PC-3 (cell line): ENCODE measurements around the gene DUSP22. TPM values are rescaled to one million over a fixed set of nuclear protein-coding genes. Genes with fewer than 3 reads are reported as not detected.

Experiments used
- ATAC-seq: fragments of 200-7000 bp; cut with Tn5 transposase; 2 replicates; pipeline ENCODE4 v1.9.1; 2020; ENCODE audit warnings: mild to moderate bottlenecking, moderate library complexity
- BruUV-seq: library from RNA; stranded (reverse); fragments of 400-500 nt; replicated peaks from 2 replicates; lab custom pipeline; 2021; lab: Mats Ljungman, UMichigan
- CTCF ChIA-PET: fragments of 300-600 bp; sonication (Branson Sonifier 250); formaldehyde crosslinking; loops from one replicate; lab custom pipeline; 2022; ENCODE audit warnings: antibody characterized with exemption; lab: Charles Lee
- POLR2A ChIA-PET: fragments of 300-600 bp; sonication (Branson Sonifier 250); formaldehyde crosslinking; loops from one replicate; lab custom pipeline; 2022; ENCODE audit warnings: antibody characterized with exemption; ENCODE audit not compliant: unreplicated experiment; lab: Charles Lee
- DNase-seq: peaks from one replicate; pipeline ENCODE4 v3.0.0-alpha.2; 2015
- H2AFZ ChIP-seq: fragments of 300-600 bp; sonication (generic); 2 replicates; pipeline ENCODE4 v1.6.0; 2016; ENCODE audit warnings: antibody characterized with exemption, low read length
- H3F3A ChIP-seq: fragments of 300-600 bp; sonication (generic); one replicate; pipeline ENCODE4 v1.6.0; 2017; ENCODE audit warnings: antibody characterized with exemption, low read length, control low read depth, mild to moderate bottlenecking; ENCODE audit not compliant: unreplicated experiment
- H3K27ac ChIP-seq: fragments of 300-600 bp; sonication (generic); 2 replicates; pipeline ENCODE4 v1.5.1; 2016; ENCODE audit warnings: mild to moderate bottlenecking, low read length
- H3K27me3 ChIP-seq: fragments of 300-600 bp; sonication (generic); 2 replicates; pipeline ENCODE4 v1.6.1; 2016; ENCODE audit warnings: low read length, mixed read lengths
- H3K36me3 ChIP-seq: fragments of 300-600 bp; sonication (generic); 2 replicates; pipeline ENCODE4 v1.6.1; 2016; ENCODE audit warnings: low read depth, mixed run types, low read length, mixed read lengths
- H3K4me1 ChIP-seq: fragments of 300-600 bp; sonication (generic); 2 replicates; pipeline ENCODE4 v1.5.1; 2016; ENCODE audit warnings: low read length; ENCODE audit not compliant: insufficient read depth
- H3K4me2 ChIP-seq: fragments of 300-600 bp; sonication (generic); 2 replicates; pipeline ENCODE4 v1.6.0; 2016; ENCODE audit warnings: low read length
- H3K4me3 ChIP-seq: fragments of 300-600 bp; sonication (generic); 2 replicates; pipeline ENCODE4 v1.5.1; 2016; ENCODE audit warnings: mild to moderate bottlenecking, low read length, mixed read lengths
- H3K79me2 ChIP-seq: fragments of 300-600 bp; sonication (generic); 2 replicates; pipeline ENCODE4 v1.6.1; 2017; ENCODE audit warnings: low read length, mixed read lengths
- H3K9ac ChIP-seq: fragments of 300-600 bp; sonication (generic); 2 replicates; pipeline ENCODE4 v1.6.0; 2016; ENCODE audit warnings: mild to moderate bottlenecking, low read length
- H3K9me2 ChIP-seq: fragments of 300-600 bp; sonication (generic); replicated peaks from 2 replicates; pipeline ENCODE4 v1.6.1; 2016; ENCODE audit warnings: mixed run types, low read length, mixed read lengths
- H3K9me3 ChIP-seq: fragments of 300-600 bp; sonication (generic); 2 replicates; pipeline ENCODE4 v1.6.1; 2016; ENCODE audit warnings: low read length, mixed read lengths
- H4K20me1 ChIP-seq: fragments of 300-600 bp; sonication (generic); 2 replicates; pipeline ENCODE4 v1.6.1; 2016; ENCODE audit warnings: low read length, mixed read lengths
- EZH2 ChIP-seq: fragments of 300-600 bp; sonication (generic); IDR thresholded peaks from one replicate; pipeline ENCODE4 v1.6.1; 2017; ENCODE audit warnings: antibody characterized with exemption, mild to moderate bottlenecking, low read length; ENCODE audit not compliant: unreplicated experiment
- EZH2phosphoT487 ChIP-seq: fragments of 300-600 bp; sonication (generic); IDR thresholded peaks from 2 replicates; pipeline ENCODE4 v1.6.1; 2018; ENCODE audit warnings: mild to moderate bottlenecking, antibody characterized with exemption, low read length, borderline replicate concordance
- intact Hi-C: fragments of 100-400 bp; cut with micrococcal nuclease; formaldehyde crosslinking; loops from 2 replicates; pipeline ENCODE4 v1.9.0; 2023
- total RNA-seq: library from RNA; depleted of rRNA; stranded (reverse); fragments of >200 nt; gene quantifications from 2 replicates; pipeline ENCODE4 v1.2.3, GENCODE V29; 2014
- TF ChIP-seq, protein P1 (sequence below): fragments of 300-600 bp; sonication (generic); conservative IDR thresholded peaks from 2 replicates; pipeline ENCODE4 v1.5.1; 2017; ENCODE audit warnings: antibody characterized with exemption, low read depth, mild to moderate bottlenecking, low read length

DUSP22 gene
- total RNA-seq, 1 experiment from 2014 or later = 37.8 TPM

DNA sequence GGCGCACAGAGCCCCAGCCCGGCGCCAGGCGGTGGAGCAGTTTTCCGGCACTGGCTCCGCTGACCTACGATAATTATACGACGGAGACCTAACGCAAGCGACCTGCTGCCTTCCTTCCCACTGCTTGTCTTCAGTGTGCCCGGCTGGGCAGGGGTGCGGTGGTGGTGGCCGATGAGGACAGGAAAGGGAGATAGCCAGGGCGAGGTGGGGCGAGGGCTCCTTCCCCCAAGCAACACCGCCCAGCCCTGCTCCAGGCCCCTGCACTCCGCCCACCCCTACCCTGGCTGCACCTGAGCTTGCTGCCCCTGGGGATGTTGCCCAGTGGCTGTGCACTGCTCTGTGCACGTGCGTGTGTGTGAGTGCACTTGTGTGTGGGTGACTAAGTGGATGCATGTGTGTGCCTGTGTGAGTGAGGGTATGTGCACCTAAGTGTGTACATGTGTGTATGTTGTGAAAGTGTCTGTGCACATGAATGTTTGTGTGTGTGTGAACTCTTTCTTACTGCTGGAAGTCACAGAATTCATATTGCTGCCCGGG, 56.6 kb downstream of the DUSP22 start:
- Histone ChIP-seq H2AFZ (no peak overlapping the region), H3K9me2 (no peaks in the 10 kb centered on the region), H3K9me3 (no peaks in the 10 kb centered on the region), H3K27ac (no peak overlapping the region), H3K4me2 (no peak overlapping the region), H3K4me1 (no peaks in the 10 kb centered on the region), H3K27me3 (no peaks in the 10 kb centered on the region), H3K9ac (no peak overlapping the region), H3F3A (no peaks in the 10 kb centered on the region), H3K79me2 (no peaks in the 10 kb centered on the region), H3K36me3 (no peaks in the 10 kb centered on the region), H4K20me1 (no peaks in the 10 kb centered on the region), H3K4me3 (no peak overlapping the region)
- DNase-seq = no peak
- ChIA-PET POLR2A (no interaction called here), CTCF (no interaction called here)
- no peak for TF ChIP-seq EZH2phosphoT487
- no peak for TF ChIP-seq EZH2
- TF ChIP-seq, protein P1, sequence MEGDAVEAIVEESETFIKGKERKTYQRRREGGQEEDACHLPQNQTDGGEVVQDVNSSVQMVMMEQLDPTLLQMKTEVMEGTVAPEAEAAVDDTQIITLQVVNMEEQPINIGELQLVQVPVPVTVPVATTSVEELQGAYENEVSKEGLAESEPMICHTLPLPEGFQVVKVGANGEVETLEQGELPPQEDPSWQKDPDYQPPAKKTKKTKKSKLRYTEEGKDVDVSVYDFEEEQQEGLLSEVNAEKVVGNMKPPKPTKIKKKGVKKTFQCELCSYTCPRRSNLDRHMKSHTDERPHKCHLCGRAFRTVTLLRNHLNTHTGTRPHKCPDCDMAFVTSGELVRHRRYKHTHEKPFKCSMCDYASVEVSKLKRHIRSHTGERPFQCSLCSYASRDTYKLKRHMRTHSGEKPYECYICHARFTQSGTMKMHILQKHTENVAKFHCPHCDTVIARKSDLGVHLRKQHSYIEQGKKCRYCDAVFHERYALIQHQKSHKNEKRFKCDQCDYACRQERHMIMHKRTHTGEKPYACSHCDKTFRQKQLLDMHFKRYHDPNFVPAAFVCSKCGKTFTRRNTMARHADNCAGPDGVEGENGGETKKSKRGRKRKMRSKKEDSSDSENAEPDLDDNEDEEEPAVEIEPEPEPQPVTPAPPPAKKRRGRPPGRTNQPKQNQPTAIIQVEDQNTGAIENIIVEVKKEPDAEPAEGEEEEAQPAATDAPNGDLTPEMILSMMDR = no peak
- intact Hi-C loops = no loop called here
- no TSS peak for BruUV-seq
- ATAC-seq = no peak

DNA sequence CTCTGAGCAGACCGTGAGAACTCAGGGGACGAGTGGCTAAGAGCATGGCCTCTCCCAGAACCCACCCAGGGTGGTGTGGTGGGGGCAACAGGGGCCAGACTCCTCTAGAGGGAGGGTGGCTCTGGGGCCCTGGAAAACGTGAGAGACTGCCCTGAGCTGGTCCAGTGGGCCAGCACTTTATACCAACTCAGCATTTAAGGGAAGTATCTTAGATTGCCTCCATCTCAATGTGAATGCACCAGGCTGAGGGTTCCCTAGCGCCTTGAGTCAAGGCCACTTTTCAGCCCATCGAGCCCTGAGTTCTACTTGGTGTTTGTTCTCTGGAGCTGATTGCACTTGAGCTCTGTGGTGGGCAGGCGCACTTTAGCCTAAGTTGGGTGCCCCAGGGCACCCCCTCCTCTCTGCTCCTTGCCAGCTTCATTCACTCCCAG, 57.2 kb downstream of the DUSP22 start:
- no peaks in the 10 kb centered on the region for H4K20me1 ChIP-seq
- H3K36me3 ChIP-seq = no peaks in the 10 kb centered on the region
- no peaks in the 10 kb centered on the region for H3K9me3 ChIP-seq
- intact Hi-C loops = no loop called here
- no peaks in the 10 kb centered on the region for H3F3A ChIP-seq
- DNase-seq = no peak
- no peak overlapping the region for H3K4me3 ChIP-seq
- no peak overlapping the region for H2AFZ ChIP-seq
- no peaks in the 10 kb centered on the region for H3K79me2 ChIP-seq
- H3K9ac ChIP-seq = no peak overlapping the region
- no peak overlapping the region for H3K27ac ChIP-seq
- no peaks in the 10 kb centered on the region for H3K9me2 ChIP-seq
- no peak overlapping the region for H3K4me2 ChIP-seq
- BruUV-seq = no TSS peak
- TF ChIP-seq EZH2 (no peak), EZH2phosphoT487 (no peak)
- TF ChIP-seq, protein P1 = no peak
- no peaks in the 10 kb centered on the region for H3K4me1 ChIP-seq
- POLR2A ChIA-PET = no interaction called here
- no peaks in the 10 kb centered on the region for H3K27me3 ChIP-seq
- ATAC-seq = no peak
- CTCF ChIA-PET = no interaction called here

DNA sequence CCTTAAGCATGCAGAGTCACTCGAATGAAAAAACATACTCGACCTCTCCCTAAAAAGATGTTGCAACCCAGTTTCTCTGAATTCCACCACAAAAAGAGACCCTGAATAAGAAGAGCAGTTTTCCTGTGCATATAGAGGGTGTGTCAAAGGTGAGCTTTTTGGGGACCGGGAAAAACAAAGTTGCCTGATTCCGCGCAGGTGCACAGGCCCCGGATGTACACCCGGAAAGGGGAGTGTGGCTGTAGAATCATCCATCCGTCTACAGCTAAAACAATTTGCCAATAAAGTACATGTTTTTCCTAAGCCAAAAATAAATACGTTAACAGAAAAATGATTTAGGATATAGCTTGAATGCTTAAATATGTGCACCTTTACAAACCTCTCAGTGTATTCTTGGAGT, 58.1 kb downstream of the DUSP22 start:
- TF ChIP-seq EZH2 (no peak), EZH2phosphoT487 (no peak)
- TF ChIP-seq, protein P1 = no peak
- no peaks in the 10 kb centered on the region for H3K9me3 ChIP-seq
- H4K20me1 ChIP-seq = no peaks in the 10 kb centered on the region
- intact Hi-C loops = no loop called here
- H3K9ac ChIP-seq = no peak overlapping the region
- BruUV-seq = no TSS peak
- H3K79me2 ChIP-seq = no peaks in the 10 kb centered on the region
- H3K27me3 ChIP-seq = no peaks in the 10 kb centered on the region
- DNase-seq (no peak), ATAC-seq (no peak)
- no peak overlapping the region for H3K27ac ChIP-seq
- no peaks in the 10 kb centered on the region for H3K9me2 ChIP-seq
- H3K4me1 ChIP-seq = no peaks in the 10 kb centered on the region
- H3F3A ChIP-seq = no peaks in the 10 kb centered on the region
- H2AFZ ChIP-seq = no peak overlapping the region
- no peaks in the 10 kb centered on the region for H3K36me3 ChIP-seq
- H3K4me3 ChIP-seq = no peak overlapping the region
- POLR2A ChIA-PET = no interaction called here
- CTCF ChIA-PET = no interaction called here
- no peak overlapping the region for H3K4me2 ChIP-seq
